Measurements from ENCODE around the gene ASPN. TPM values are rescaled to one million over a fixed set of nuclear protein-coding genes. Genes with fewer than 3 reads are reported as not detected.

ASPN gene
- total RNA-seq, 2 experiments from 2014 or later: not detected

DNA sequence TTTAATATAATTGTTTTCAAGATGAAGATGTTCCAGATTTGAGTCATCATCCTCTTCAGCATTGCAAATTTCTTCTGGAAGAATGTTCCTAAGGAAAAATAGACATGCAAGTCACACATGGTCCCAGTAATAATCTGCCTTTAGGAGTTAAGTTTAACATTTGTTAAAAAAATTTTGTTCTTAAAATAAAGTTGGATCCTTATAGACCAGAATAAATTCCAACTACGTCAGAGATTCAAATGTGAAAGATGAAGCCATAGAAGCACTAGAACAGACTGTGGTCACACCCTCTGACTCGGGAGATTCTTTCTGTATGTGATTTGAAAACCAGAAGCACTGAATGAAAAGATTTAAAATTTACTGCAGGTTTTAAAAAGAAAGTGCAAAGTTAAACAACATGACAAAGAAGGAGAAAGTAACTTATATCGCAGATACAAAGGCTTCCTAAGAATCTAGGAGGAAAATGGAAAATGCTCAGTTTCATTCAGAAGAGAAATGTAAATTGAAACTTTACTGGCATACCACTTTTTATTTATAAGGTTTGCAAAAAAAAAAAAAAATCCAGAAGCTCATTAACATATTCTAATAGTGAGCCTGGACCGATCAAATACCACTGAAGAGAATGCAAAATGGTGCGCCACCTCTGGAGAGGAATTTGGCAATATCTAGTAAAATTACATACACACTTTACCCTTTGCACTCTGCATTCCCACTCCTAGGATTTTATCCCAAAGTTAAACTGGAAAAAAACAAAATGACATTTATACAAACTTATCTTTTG, 14.3 kb upstream of the ASPN start:
- Histone ChIP-seq H2AFZ (ENCODE audit: low read length) (no peak overlapping the region), H3K4me2 (ENCODE audit: low read length) (no peak overlapping the region), H3K9me2 (ENCODE audit: insufficient read depth, low read length) (no peaks in the 10 kb centered on the region), H3K9me3 (ENCODE audit: low read length) (no peaks in the 10 kb centered on the region), H3K4me1 (ENCODE audit: insufficient read depth, low read length, poor library complexity, severe bottlenecking) (no peaks in the 10 kb centered on the region), H3K4me3 (ENCODE audit: low read depth, low read length, poor library complexity, severe bottlenecking) (no peak overlapping the region), H3K36me3 (ENCODE audit: insufficient read depth, low read length) (no peaks in the 10 kb centered on the region), H4K20me1 (ENCODE audit: insufficient read depth, low read length) (no peaks in the 10 kb centered on the region), H3K79me2 (ENCODE audit: insufficient read depth, low read depth, low read length) (no peaks in the 10 kb centered on the region), H3K27ac (ENCODE audit: low read depth, low read length, poor library complexity, severe bottlenecking) (no peak overlapping the region)
- ChIA-PET CTCF (ENCODE audit: unreplicated experiment) (no interaction called here), POLR2A (interaction anchor here (0.5 kb wide), 1 partner anchor 534 kb away, joined by 4 read pairs; no protein-coding TSS in a partner anchor)
- intact Hi-C loops (cut with micrococcal nuclease; ENCODE audit: unreplicated experiment): no loop called here
- TF ChIP-seq EZH2phosphoT487 (IDR thresholded peaks at IDR 0.05; ENCODE audit: borderline replicate concordance, low read depth, low read length): no peak
- no TSS peak for BruUV-seq (replicated peaks)
- no peak for DNase-seq (ENCODE audit: low spot score)

DNA sequence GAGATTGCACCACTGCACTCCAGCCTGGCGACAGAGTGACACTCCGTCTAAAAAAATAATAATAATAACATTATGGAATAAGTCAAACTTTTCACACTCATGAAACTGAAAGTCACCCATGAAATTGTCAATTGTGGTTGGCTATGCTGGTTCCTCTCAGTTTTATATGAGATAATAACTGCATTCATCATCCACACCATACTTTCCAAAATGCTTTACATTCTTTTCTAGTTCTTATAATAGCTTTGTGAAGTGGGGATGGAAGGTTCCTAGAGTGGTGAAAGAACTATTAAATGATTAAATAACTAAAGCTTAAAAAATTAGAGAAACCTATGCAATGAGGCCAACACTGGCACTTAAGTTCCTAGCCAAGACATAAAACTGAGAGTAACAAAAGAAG, 12.6 kb upstream of the ASPN start:
- ChIA-PET POLR2A (interaction anchor here (0.7 to 1.4 kb wide), 2 partner anchors 56 to 193 kb away, joined by 3 read pairs; no protein-coding TSS in a partner anchor), CTCF (ENCODE audit: unreplicated experiment) (no interaction called here)
- Histone ChIP-seq H3K4me1 (ENCODE audit: insufficient read depth, low read length, poor library complexity, severe bottlenecking) (no peaks in the 10 kb centered on the region), H3K4me3 (ENCODE audit: low read depth, low read length, poor library complexity, severe bottlenecking) (no peak overlapping the region), H3K27ac (ENCODE audit: low read depth, low read length, poor library complexity, severe bottlenecking) (no peak overlapping the region), H3K9me3 (ENCODE audit: low read length) (no peaks in the 10 kb centered on the region), H2AFZ (ENCODE audit: low read length) (no peak overlapping the region), H4K20me1 (ENCODE audit: insufficient read depth, low read length) (no peaks in the 10 kb centered on the region), H3K36me3 (ENCODE audit: insufficient read depth, low read length) (no peaks in the 10 kb centered on the region), H3K4me2 (ENCODE audit: low read length) (no peak overlapping the region), H3K9me2 (ENCODE audit: insufficient read depth, low read length) (no peaks in the 10 kb centered on the region), H3K79me2 (ENCODE audit: insufficient read depth, low read depth, low read length) (no peaks in the 10 kb centered on the region)
- intact Hi-C loops (cut with micrococcal nuclease; ENCODE audit: unreplicated experiment): no loop called here
- TF ChIP-seq EZH2phosphoT487 (IDR thresholded peaks at IDR 0.05; ENCODE audit: borderline replicate concordance, low read depth, low read length): no peak
- TF ChIP-seq, protein P1, sequence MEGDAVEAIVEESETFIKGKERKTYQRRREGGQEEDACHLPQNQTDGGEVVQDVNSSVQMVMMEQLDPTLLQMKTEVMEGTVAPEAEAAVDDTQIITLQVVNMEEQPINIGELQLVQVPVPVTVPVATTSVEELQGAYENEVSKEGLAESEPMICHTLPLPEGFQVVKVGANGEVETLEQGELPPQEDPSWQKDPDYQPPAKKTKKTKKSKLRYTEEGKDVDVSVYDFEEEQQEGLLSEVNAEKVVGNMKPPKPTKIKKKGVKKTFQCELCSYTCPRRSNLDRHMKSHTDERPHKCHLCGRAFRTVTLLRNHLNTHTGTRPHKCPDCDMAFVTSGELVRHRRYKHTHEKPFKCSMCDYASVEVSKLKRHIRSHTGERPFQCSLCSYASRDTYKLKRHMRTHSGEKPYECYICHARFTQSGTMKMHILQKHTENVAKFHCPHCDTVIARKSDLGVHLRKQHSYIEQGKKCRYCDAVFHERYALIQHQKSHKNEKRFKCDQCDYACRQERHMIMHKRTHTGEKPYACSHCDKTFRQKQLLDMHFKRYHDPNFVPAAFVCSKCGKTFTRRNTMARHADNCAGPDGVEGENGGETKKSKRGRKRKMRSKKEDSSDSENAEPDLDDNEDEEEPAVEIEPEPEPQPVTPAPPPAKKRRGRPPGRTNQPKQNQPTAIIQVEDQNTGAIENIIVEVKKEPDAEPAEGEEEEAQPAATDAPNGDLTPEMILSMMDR (conservative IDR thresholded peaks at IDR 0.05; ENCODE audit: low read length): no peak
- no TSS peak for BruUV-seq (replicated peaks)
- DNase-seq (ENCODE audit: low spot score): no peak

DNA sequence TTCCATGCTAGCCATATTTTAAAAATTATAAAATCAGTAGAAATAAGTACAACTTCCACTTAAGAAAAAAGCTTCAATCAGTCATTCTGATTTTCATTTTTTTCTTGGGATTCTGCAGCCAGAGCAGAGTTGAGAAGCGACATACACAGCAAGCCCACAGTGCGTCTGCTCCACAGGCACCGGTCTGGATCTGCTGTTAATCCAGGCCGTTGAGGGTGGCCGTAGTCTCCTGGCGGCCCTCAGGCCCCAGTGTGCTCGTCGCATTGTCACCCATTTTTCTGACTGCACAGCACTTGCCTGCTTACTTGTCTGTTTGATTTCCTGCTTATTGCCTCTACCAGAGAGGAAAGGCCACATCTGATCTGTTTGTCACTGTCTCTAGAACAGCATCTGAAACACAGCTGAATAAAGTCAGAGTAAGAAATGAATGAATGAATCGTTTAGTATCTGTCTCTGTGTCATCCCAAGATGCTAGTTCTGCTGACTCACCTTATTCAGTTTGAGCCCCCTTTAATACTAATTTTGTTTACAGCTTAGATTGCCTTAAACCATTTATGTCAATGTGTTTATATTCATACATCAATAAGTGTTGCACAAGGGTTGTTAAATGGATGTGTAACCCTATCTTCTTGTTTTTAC, 11.6 kb upstream of the ASPN start:
- Histone ChIP-seq H2AFZ (ENCODE audit: low read length) (no peak overlapping the region), H3K36me3 (ENCODE audit: insufficient read depth, low read length) (no peaks in the 10 kb centered on the region), H3K4me2 (ENCODE audit: low read length) (no peak overlapping the region), H3K4me3 (ENCODE audit: low read depth, low read length, poor library complexity, severe bottlenecking) (no peak overlapping the region), H3K79me2 (ENCODE audit: insufficient read depth, low read depth, low read length) (no peaks in the 10 kb centered on the region), H3K9me3 (ENCODE audit: low read length) (no peaks in the 10 kb centered on the region), H3K9me2 (ENCODE audit: insufficient read depth, low read length) (no peaks in the 10 kb centered on the region), H3K27ac (ENCODE audit: low read depth, low read length, poor library complexity, severe bottlenecking) (no peak overlapping the region), H3K4me1 (ENCODE audit: insufficient read depth, low read length, poor library complexity, severe bottlenecking) (no peaks in the 10 kb centered on the region), H4K20me1 (ENCODE audit: insufficient read depth, low read length) (no peaks in the 10 kb centered on the region)
- no peak for DNase-seq (ENCODE audit: low spot score)
- TF ChIP-seq, protein P1 (conservative IDR thresholded peaks at IDR 0.05; ENCODE audit: low read length): no peak
- no peak for TF ChIP-seq EZH2phosphoT487 (IDR thresholded peaks at IDR 0.05; ENCODE audit: borderline replicate concordance, low read depth, low read length)
- intact Hi-C loops (cut with micrococcal nuclease; ENCODE audit: unreplicated experiment): no loop called here
- no TSS peak for BruUV-seq (replicated peaks)
- ChIA-PET POLR2A (no interaction called here), CTCF (ENCODE audit: unreplicated experiment) (no interaction called here)
